HuH-7.5 (cell line): ENCODE measurements around the gene TCF7L2.
"Not testable (repeated sequence)": the region's sequence is repeated elsewhere in the genome, so short reads cannot be mapped to it uniquely, and the experiment has no call there.

Source experiments
- DNase-seq: peaks from one replicate; pipeline ENCODE4 v3.0.0; 2011; ENCODE audit warnings: low spot score

The TCF7L2 gene

GRCh38 chr10:113047605-113047962, 97.5 kb downstream of the TCF7L2 start:
- DNase-seq, result no peak

GRCh38 chr10:113047963-113048781, 98.1 kb downstream of the TCF7L2 start:
- DNase-seq, result no peak

DNA sequence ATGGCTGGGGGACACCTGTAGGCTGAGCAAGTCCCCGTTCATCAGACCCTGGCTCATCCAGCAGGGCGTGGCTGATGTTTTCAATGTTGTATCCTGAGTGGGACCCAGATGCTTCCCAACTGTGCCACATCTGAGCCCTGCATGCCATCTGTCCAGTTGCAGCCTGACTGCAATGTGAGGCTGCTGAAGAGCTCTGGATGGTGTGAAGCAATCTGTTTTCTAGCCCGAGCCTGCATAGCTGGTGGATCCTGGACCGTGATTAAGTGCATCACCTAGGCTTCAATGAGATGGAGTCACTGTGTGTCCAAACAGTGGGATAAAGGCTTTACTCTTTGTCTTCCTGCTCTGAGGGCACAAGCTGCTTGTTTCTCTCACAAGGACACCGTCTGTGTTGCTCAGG, 99.8 kb downstream of the TCF7L2 start:
- no peak for DNase-seq

DNA sequence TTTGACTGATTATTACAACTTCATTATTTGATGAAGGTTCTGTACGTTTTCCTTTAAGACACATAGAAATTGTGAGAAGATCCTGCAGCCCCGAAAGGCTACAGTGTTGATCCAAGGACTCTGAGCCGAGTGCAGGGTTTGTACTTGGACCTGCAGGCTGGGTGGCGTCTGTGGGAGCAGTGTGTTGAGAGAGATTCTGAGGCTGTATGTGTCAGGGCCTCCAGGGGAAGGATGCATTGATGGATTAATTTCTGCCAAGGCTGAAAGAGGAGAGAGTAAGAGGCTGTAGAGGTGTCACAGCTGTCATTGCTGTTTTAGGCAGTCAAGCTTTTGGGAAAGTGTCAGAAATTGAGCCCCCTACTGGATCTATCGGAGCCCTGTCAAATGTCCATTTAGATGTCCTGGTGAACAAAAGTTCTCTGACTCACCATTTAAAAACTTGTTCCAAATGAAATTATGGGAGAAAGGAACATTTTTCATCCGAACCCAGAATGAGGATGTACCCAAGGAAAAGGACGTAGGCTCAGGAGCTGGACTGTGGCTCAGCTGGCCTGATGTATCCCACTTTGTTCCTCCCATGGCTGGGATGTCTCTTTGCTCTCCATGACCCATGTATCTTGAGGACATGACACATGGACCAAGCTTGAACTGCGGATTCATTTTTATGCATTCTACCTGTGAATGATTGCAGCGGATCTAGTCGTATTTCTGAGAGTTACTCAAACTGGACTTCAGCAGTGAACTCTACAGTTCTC, 102.2 kb downstream of the TCF7L2 start:
- DNase-seq, result no peak

DNA sequence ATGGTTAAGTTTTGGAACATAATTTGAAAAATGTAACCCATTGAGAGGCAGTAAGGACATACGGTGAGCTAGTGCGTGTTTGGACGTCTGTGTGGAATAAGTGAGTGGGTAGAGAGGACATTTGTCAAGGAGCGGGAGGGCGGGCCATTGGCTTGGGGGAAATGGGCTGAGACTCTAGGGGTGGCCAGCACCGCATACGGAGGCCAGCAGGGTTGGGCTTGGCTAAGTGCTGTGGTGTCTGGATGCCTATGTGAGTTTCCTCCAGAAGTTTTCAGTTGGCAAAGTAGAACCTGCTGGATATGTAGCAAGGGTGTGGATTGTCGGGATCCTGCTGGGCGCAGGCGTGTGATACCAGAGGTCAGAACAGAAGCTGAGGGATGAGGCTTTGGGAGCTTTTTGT, 103.0 kb downstream of the TCF7L2 start:
- DNase-seq, result no peak

DNA sequence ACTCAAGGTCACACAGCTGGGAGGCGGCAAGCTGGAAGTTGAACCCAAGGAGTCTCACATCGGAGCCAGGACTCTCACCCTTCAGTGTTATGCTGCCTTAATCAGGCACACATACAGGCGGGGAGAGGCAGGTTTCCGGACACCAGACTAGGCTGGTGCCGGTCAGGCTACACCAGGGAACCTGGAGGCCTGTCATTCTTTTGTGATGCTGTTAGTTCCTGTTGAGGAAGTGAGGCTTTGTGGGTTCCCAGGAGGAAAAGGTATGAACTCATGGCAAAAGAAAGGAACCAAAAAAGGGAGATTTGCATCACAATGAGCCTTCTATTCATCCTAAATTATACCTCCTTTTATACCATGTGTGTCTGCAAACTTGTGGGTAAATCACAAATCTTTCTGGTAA, 103.8 kb downstream of the TCF7L2 start:
- DNase-seq, result no peak

DNA sequence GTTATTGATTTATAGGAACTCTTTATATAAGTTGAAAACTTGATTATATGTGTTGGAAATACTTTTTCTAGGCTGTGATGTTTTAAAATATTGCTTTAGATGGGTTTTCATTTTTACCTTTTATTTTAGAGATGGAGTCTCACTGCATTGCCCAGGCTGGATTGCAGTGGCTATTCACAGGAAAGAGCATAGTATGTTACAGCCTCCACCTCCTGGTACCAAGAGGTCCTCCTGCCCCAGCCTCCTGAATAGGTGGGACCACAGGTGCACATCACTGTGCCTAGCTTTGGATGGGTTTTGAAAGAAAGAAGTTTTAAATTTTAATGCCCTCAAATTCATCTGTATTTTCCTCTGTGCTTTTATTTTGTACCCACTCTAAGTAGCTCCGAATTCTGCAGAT, 105.4 kb downstream of the TCF7L2 start:
- no peak for DNase-seq

GRCh38 chr10:113056030-113056429, 106.0 kb downstream of the TCF7L2 start:
- no peak for DNase-seq

DNA sequence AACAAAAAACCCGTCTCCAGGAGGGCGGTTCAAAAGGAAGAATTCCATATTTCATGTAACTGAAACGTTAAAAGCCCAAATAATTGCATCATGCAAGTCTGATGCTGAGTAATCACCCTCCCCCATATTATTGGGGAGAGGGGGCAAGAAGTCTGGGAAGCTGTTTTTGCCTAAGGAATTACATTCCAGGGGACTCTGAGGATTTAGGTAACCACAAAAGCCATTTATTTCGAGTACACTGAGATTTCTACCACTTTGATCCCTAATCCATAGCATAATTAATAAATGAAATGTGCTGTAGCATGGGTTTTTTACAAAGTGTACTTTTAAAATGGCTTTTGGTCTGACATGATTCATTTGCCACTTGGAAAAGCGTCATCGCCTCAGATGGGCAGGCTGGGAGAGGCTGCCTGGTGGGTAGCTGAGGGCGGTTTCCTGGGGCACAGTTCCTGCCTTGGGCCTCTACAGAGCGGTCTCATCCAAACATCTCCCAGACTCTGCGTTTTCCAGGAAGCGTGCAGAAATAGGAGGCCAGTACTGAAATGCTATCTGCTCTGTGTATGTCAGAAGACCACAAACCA, 106.5 kb downstream of the TCF7L2 start:
- DNase-seq, result no peak

- DNase-seq, result no peak
Measured at GRCh38 chr10:113057948-113058522, 108.0 kb downstream of the TCF7L2 start.

GRCh38 chr10:113058523-113059370, 108.7 kb downstream of the TCF7L2 start:
- no peak for DNase-seq

DNA sequence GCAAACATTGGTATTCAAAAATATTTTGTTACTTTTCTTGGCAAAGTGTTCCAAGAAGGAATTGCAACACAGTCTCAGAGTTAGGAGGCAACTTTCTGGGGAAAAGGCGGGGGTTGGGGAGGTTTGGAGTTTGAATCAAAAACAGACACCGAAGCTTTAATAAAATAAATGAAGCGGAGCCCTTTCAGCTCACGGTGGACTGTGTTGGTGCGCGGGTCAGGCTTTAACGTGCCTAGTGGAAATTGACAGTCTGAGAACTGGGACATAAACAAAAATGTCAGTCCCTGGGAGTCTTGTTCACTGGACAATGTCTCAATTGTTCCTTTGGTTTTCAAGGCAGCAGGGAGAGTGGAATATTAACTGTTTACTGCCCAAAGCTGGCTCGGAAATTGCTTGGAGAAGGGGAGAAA, 109.3 kb downstream of the TCF7L2 start:
- DNase-seq, result no peak

DNA sequence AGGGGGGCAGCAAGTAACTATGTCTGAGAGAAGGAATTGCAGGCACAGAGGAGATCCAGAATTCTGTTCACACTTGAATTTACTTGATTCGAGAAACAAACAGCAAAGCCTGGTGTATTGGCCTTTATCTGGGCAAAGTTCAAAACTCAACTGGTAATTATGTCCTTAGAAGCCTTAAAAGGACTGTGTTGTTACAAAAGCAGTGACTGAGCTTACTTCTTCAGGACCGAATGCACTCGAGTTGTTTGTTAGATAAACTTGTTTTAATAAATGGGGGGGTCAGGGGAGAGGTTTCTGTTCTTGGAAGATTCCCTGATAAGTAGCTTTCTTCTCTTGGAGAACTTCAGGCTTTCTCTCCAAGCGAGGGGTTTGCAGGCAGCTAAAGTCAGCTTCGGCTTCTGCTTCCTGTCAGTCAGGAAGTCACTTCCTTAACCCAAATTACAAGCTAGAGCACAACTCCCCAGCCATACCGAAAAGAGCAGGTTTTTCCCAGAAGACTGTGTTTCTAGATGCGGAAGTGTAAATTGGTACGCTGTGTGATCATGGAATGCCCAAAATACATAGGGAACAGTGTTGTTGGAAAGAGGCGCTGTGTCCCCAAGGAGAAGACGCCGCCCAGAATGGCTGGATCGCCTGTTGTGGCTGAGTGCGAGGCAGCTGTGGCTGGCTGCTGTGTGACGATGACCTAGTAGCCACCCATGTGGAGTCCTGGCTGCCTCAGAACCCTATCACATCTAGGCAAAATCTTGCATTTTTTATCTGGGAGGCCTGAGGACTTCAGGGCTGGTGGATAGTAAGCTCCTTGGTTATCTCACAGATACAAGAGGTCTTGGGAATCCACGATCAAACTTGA, 110.4 kb downstream of the TCF7L2 start:
- no peak for DNase-seq

GRCh38 chr10:113061054-113061430, 111.0 kb downstream of the TCF7L2 start:
- DNase-seq, result no peak

- no peak for DNase-seq
Measured at GRCh38 chr10:113061557-113061956, 111.5 kb downstream of the TCF7L2 start.

- DNase-seq, result no peak
Measured at GRCh38 chr10:113063043-113063967, 113.3 kb downstream of the TCF7L2 start.

GRCh38 chr10:113064039-113064438, 114.0 kb downstream of the TCF7L2 start:
- DNase-seq, result no peak

DNA sequence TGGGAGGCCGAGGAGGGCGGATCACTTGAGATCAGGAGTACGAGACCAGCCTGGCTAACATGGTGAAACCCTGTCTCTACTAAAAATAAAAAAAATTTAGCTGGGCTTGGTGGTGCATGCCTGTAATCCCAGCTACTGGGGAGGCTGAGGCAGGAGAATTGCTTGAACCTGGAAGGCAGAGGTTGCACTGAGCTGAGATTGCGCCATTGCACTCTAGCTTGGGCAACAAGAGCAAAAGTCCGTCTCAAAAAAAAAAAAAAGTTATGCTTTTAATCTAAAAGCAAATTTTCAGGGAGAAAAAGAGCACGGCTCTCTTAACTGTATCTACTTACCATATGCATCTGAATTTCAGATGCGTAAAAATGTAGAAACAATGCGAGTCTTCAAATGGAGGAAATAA, 116.1 kb downstream of the TCF7L2 start:
- not testable (repeated sequence) for DNase-seq

- DNase-seq, result no peak
Measured at GRCh38 chr10:113066561-113067312, 116.7 kb downstream of the TCF7L2 start.
